GM23338 (cell line): ENCODE measurements around the gene PCIF1. TPM values are rescaled to one million over a fixed set of nuclear protein-coding genes. Genes with fewer than 3 reads are reported as not detected.

Experiments used
- ATAC-seq: fragments of 200-7000 bp; cut with Tn5 transposase; 3 replicates; pipeline ENCODE4 v1.9.1; 2020
- DNase-seq: peaks from one replicate; pipeline ENCODE4 v3.0.0-alpha.2; 2015; ENCODE audit warnings: low spot score
- H2AFZ ChIP-seq: fragments of 200-600 bp; sonication (generic); 2 replicates; pipeline ENCODE4 v1.8.0; 2016; ENCODE audit warnings: antibody characterized with exemption, mild to moderate bottlenecking, moderate library complexity
- H3F3A ChIP-seq: fragments of 200-600 bp; sonication (generic); replicated peaks from 2 replicates; pipeline ENCODE4 v1.8.0; 2017; ENCODE audit warnings: antibody characterized with exemption, mixed run types, low read depth
- H3K27ac ChIP-seq: fragments of 200-600 bp; sonication (generic); 2 replicates; pipeline ENCODE4 v1.6.1; 2016; ENCODE audit warnings: low read depth
- H3K27me3 ChIP-seq: fragments of 200-600 bp; sonication (generic); 2 replicates; pipeline ENCODE4 v1.8.0; 2016; ENCODE audit warnings: mild to moderate bottlenecking, mixed run types, moderate library complexity; ENCODE audit not compliant: insufficient read depth
- H3K36me3 ChIP-seq: fragments of 200-600 bp; sonication (generic); 2 replicates; pipeline ENCODE4 v1.8.0; 2016; ENCODE audit warnings: mild to moderate bottlenecking; ENCODE audit not compliant: insufficient read depth
- H3K4me1 ChIP-seq: fragments of 200-600 bp; sonication (generic); 2 replicates; pipeline ENCODE4 v1.8.0; 2016; ENCODE audit warnings: mild to moderate bottlenecking, moderate library complexity; ENCODE audit not compliant: insufficient read depth
- H3K4me2 ChIP-seq: fragments of 200-600 bp; sonication (generic); 2 replicates; pipeline ENCODE4 v1.7.1; 2017; ENCODE audit warnings: mixed run types
- H3K4me3 ChIP-seq: fragments of 200-600 bp; sonication (generic); 2 replicates; pipeline ENCODE4 v1.6.1; 2016; ENCODE audit warnings: mixed run types
- H3K79me2 ChIP-seq: fragments of 200-600 bp; sonication (generic); replicated peaks from 2 replicates; pipeline ENCODE4 v1.8.0; 2017; ENCODE audit warnings: mild to moderate bottlenecking; ENCODE audit not compliant: insufficient read depth
- H3K9me2 ChIP-seq: fragments of 200-600 bp; sonication (generic); 2 replicates; pipeline ENCODE4 v1.8.0; 2017; ENCODE audit not compliant: insufficient read depth
- H4K20me1 ChIP-seq: fragments of 200-600 bp; sonication (generic); replicated peaks from 2 replicates; pipeline ENCODE4 v1.8.0; 2017; ENCODE audit warnings: mild to moderate bottlenecking; ENCODE audit not compliant: insufficient read depth
- H3K27ac Mint-ChIP-seq: 2 replicates; pipeline ENCODE4 v1.8.0; 2020; ENCODE audit warnings: inconsistent platforms, mild to moderate bottlenecking, moderate library complexity, mixed read lengths
- H3K27me3 Mint-ChIP-seq: 3 replicates; pipeline ENCODE4 v1.8.0; 2022; ENCODE audit warnings: low read depth, mild to moderate bottlenecking, moderate library complexity, mixed read lengths, inconsistent platforms; ENCODE audit not compliant: insufficient read depth, poor library complexity
- H3K36me3 Mint-ChIP-seq: 3 replicates; pipeline ENCODE4 v1.8.0; 2021; ENCODE audit warnings: low read depth, mild to moderate bottlenecking, inconsistent platforms, moderate library complexity, mixed read lengths
- H3K4me1 Mint-ChIP-seq: 3 replicates; pipeline ENCODE4 v1.8.0; 2020; ENCODE audit warnings: mild to moderate bottlenecking, inconsistent platforms, mixed read lengths
- H3K4me3 Mint-ChIP-seq: 3 replicates; pipeline ENCODE4 v1.8.0; 2021; ENCODE audit warnings: moderate library complexity, mild to moderate bottlenecking, inconsistent platforms, mixed read lengths
- H3K9me3 Mint-ChIP-seq: 3 replicates; pipeline ENCODE4 v1.8.0; 2020; ENCODE audit warnings: moderate library complexity, mild to moderate bottlenecking, inconsistent platforms, mixed read lengths
- CREB1 ChIP-seq: fragments of 250-450 bp; sonication (Bioruptor Pico); IDR thresholded peaks from 2 replicates; pipeline ENCODE4 v1.5.0; 2020; ENCODE audit warnings: low read depth, mild to moderate bottlenecking, moderate library complexity
- ETS1 ChIP-seq: IDR thresholded peaks from 2 replicates; pipeline ENCODE4 v1.6.1; 2016; ENCODE audit warnings: antibody characterized with exemption
- EZH2 ChIP-seq: fragments of 200-600 bp; sonication (generic); IDR thresholded peaks from one replicate; pipeline ENCODE4 v1.8.0; 2017; ENCODE audit warnings: antibody characterized with exemption, mild to moderate bottlenecking, low read depth; ENCODE audit not compliant: unreplicated experiment
- EZH2phosphoT487 ChIP-seq: fragments of 200-600 bp; sonication (generic); IDR thresholded peaks from one replicate; pipeline ENCODE4 v1.8.1; 2018; ENCODE audit warnings: antibody characterized with exemption; ENCODE audit not compliant: unreplicated experiment
- JUNB ChIP-seq: IDR thresholded peaks from one replicate; pipeline ENCODE4 v1.6.1; 2016; ENCODE audit warnings: antibody characterized with exemption; ENCODE audit not compliant: unreplicated experiment
- NANOG ChIP-seq: IDR thresholded peaks from 2 replicates; pipeline ENCODE4 v1.6.1; 2016; ENCODE audit warnings: antibody characterized with exemption, borderline replicate concordance
- POLR2AphosphoS5 ChIP-seq: IDR thresholded peaks from 2 replicates; pipeline ENCODE4 v1.6.1; 2016; ENCODE audit warnings: antibody characterized with exemption, low read depth
- REST ChIP-seq: IDR thresholded peaks from one replicate; pipeline ENCODE4 v1.6.1; 2018; ENCODE audit warnings: antibody characterized with exemption; ENCODE audit not compliant: unreplicated experiment
- STAT1 ChIP-seq: IDR thresholded peaks from one replicate; pipeline ENCODE4 v1.6.1; 2016; ENCODE audit warnings: antibody characterized with exemption; ENCODE audit not compliant: unreplicated experiment
- ZNF114 ChIP-seq: fragments of 250-450 bp; sonication (Bioruptor Pico); IDR thresholded peaks from 2 replicates; pipeline ENCODE4 v1.5.0; 2020; ENCODE audit warnings: mild to moderate bottlenecking, moderate library complexity
- ZNF331 ChIP-seq: fragments of 250-450 bp; sonication (Bioruptor Pico); IDR thresholded peaks from 2 replicates; pipeline ENCODE4 v1.5.0; 2020; ENCODE audit warnings: low read depth, mild to moderate bottlenecking, moderate library complexity
- polyA plus RNA-seq: library from polyadenylated mRNA; unstranded; fragments of >200 nt; fragmentation: Nextera tagmentation; extraction: Ambion mirVana; gene quantifications from 2 replicates; pipeline ENCODE4 v1.2.1, GENCODE V29; 2016
- total RNA-seq: library from RNA; depleted of rRNA; stranded (reverse); fragments of >200 nt; shearing (Covaris generic); gene quantifications from 2 replicates; pipeline ENCODE4 v1.2.3, GENCODE V29; 2014
- TF ChIP-seq, protein P1 (sequence below): fragments of 250-450 bp; sonication (Bioruptor Pico); IDR thresholded peaks from 2 replicates; pipeline ENCODE4 v1.5.0; 2020; ENCODE audit warnings: mild to moderate bottlenecking, moderate library complexity
- TF ChIP-seq, protein P2 (sequence below), 2 experiments: fragments of 200-600 bp in 1 of 2; sonication (generic) in 1 of 2; conservative IDR thresholded peaks; 2 replicates each; pipeline versions ENCODE4 v1.5.1 to v1.6.1; 2016 to 2017; ENCODE audit warnings: antibody characterized with exemption in 2 of 2, low read depth in 2 of 2, mild to moderate bottlenecking in 2 of 2, moderate library complexity in 1 of 2

Gene PCIF1
- total and polyA plus RNA-seq, 2 experiments from 2014 or later, result 26.1 to 28.3 TPM

DNA sequence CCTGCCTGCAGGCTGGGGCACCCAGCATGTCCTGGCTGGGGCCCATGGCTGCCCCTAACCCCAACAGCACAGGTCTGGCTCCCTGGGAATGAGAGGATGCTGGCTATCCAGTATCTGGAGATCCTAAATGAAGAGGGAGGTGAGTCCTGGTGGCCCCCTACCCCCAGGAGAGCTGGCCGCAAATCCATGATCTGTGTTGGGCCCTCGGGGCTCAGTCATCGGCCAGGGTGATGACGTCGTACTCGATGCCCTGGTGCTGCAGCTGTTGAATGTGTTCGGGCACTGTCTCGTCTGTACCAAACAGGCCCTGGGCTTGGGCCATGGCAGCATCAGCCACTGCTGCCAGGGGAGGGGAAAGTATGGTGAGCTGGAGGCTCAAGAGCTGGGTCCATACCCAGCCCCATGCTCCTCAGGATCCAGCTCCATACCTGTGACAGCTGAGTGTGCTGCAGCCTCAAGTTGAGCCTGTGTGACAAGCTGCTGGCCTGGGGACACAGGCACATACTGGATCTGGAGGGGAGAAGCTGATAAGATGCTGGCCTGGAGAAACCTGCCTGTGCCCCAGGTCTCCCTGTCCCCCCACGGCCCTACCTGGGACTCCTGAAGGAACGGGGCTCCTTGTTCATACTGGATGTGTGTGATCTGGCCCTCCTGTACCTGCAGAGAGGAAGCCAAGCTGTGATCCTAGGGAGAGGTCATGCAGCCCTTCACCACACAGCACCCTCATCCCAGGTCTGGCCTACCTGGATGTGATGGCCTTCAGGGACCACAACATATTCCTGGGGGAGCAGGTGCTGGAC, 14.5 kb downstream of the PCIF1 start:
- H3K4me3 ChIP-seq, result no peak overlapping the region
- Mint-ChIP-seq H3K4me3 (no peak overlapping the region), H3K9me3 (no peaks in the 10 kb centered on the region), H3K27me3 (peaks cover 13% of the 10 kb centered on the region), H3K27ac (no peak overlapping the region), H3K4me1 (peaks cover 5% of the 10 kb centered on the region; the same call in 2 of the 3 replicates), H3K36me3 (peaks cover 46% of the 10 kb centered on the region)
- H3K36me3 ChIP-seq, result peaks cover 12% of the 10 kb centered on the region; the same call in 1 of the 2 replicates
- H2AFZ ChIP-seq, result no peak overlapping the region
- no peak overlapping the region for H3K4me2 ChIP-seq
- H3K4me1 ChIP-seq, result no peaks in the 10 kb centered on the region; the same call in 1 of the 2 replicates
- TF ChIP-seq, protein P1, sequence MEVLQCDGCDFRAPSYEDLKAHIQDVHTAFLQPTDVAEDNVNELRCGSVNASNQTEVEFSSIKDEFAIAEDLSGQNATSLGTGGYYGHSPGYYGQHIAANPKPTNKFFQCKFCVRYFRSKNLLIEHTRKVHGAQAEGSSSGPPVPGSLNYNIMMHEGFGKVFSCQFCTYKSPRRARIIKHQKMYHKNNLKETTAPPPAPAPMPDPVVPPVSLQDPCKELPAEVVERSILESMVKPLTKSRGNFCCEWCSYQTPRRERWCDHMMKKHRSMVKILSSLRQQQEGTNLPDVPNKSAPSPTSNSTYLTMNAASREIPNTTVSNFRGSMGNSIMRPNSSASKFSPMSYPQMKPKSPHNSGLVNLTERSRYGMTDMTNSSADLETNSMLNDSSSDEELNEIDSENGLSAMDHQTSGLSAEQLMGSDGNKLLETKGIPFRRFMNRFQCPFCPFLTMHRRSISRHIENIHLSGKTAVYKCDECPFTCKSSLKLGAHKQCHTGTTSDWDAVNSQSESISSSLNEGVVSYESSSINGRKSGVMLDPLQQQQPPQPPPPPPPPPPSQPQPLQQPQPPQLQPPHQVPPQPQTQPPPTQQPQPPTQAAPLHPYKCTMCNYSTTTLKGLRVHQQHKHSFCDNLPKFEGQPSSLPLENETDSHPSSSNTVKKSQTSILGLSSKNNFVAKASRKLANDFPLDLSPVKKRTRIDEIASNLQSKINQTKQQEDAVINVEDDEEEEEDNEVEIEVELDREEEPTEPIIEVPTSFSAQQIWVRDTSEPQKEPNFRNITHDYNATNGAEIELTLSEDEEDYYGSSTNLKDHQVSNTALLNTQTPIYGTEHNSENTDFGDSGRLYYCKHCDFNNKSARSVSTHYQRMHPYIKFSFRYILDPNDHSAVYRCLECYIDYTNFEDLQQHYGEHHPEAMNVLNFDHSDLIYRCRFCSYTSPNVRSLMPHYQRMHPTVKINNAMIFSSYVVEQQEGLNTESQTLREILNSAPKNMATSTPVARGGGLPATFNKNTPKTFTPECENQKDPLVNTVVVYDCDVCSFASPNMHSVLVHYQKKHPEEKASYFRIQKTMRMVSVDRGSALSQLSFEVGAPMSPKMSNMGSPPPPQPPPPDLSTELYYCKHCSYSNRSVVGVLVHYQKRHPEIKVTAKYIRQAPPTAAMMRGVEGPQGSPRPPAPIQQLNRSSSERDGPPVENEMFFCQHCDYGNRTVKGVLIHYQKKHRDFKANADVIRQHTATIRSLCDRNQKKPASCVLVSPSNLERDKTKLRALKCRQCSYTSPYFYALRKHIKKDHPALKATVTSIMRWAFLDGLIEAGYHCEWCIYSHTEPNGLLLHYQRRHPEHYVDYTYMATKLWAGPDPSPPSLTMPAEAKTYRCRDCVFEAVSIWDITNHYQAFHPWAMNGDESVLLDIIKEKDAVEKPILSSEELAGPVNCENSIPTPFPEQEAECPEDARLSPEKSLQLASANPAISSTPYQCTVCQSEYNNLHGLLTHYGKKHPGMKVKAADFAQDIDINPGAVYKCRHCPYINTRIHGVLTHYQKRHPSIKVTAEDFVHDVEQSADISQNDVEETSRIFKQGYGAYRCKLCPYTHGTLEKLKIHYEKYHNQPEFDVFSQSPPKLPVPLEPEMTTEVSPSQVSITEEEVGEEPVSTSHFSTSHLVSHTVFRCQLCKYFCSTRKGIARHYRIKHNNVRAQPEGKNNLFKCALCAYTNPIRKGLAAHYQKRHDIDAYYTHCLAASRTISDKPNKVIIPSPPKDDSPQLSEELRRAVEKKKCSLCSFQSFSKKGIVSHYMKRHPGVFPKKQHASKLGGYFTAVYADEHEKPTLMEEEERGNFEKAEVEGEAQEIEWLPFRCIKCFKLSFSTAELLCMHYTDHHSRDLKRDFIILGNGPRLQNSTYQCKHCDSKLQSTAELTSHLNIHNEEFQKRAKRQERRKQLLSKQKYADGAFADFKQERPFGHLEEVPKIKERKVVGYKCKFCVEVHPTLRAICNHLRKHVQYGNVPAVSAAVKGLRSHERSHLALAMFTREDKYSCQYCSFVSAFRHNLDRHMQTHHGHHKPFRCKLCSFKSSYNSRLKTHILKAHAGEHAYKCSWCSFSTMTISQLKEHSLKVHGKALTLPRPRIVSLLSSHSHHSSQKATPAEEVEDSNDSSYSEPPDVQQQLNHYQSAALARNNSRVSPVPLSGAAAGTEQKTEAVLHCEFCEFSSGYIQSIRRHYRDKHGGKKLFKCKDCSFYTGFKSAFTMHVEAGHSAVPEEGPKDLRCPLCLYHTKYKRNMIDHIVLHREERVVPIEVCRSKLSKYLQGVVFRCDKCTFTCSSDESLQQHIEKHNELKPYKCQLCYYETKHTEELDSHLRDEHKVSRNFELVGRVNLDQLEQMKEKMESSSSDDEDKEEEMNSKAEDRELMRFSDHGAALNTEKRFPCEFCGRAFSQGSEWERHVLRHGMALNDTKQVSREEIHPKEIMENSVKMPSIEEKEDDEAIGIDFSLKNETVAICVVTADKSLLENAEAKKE (CRISPR knock-in tag), result no peak
- TF ChIP-seq POLR2AphosphoS5, result no peak; the same call in 1 of the 2 replicates
- TF ChIP-seq ETS1, result no peak
- no peak for TF ChIP-seq EZH2phosphoT487
- no peak for TF ChIP-seq NANOG
- no peak for TF ChIP-seq ZNF114
- TF ChIP-seq CREB1 (CRISPR knock-in tag), result no peak
- no peak for TF ChIP-seq JUNB
- TF ChIP-seq, protein P2, sequence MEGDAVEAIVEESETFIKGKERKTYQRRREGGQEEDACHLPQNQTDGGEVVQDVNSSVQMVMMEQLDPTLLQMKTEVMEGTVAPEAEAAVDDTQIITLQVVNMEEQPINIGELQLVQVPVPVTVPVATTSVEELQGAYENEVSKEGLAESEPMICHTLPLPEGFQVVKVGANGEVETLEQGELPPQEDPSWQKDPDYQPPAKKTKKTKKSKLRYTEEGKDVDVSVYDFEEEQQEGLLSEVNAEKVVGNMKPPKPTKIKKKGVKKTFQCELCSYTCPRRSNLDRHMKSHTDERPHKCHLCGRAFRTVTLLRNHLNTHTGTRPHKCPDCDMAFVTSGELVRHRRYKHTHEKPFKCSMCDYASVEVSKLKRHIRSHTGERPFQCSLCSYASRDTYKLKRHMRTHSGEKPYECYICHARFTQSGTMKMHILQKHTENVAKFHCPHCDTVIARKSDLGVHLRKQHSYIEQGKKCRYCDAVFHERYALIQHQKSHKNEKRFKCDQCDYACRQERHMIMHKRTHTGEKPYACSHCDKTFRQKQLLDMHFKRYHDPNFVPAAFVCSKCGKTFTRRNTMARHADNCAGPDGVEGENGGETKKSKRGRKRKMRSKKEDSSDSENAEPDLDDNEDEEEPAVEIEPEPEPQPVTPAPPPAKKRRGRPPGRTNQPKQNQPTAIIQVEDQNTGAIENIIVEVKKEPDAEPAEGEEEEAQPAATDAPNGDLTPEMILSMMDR (conservative IDR thresholded peaks at IDR 0.05; ENCODE audit: low read depth in 2 of 2), result no peak
- no peak for TF ChIP-seq ZNF331
- no peak for TF ChIP-seq EZH2
- no peak for TF ChIP-seq STAT1
- TF ChIP-seq REST, result no peak
- no peaks in the 10 kb centered on the region for H3K9me2 ChIP-seq
- no peak for DNase-seq
- H3K79me2 ChIP-seq, result no peaks in the 10 kb centered on the region
- H3K27me3 ChIP-seq, result no peaks in the 10 kb centered on the region
- no peaks in the 10 kb centered on the region; the same call in 1 of the 2 replicates for H3F3A ChIP-seq
- no peaks in the 10 kb centered on the region; the same call in 1 of the 2 replicates for H4K20me1 ChIP-seq
- H3K27ac ChIP-seq, result no peak overlapping the region
- ATAC-seq, result no peak
